IPS DF 4.7 (cell line): ENCODE measurements around the gene DNMT3B.
A peak's percentile ranks its signal among the peaks of the same experiment; 100 is the strongest.

Source experiments
- DNase-seq: peaks from one replicate; pipeline ENCODE4 v3.0.0-alpha.2; 2013; ENCODE audit warnings: low spot score; ENCODE audit errors: extremely low read depth

DNMT3B gene

DNA sequence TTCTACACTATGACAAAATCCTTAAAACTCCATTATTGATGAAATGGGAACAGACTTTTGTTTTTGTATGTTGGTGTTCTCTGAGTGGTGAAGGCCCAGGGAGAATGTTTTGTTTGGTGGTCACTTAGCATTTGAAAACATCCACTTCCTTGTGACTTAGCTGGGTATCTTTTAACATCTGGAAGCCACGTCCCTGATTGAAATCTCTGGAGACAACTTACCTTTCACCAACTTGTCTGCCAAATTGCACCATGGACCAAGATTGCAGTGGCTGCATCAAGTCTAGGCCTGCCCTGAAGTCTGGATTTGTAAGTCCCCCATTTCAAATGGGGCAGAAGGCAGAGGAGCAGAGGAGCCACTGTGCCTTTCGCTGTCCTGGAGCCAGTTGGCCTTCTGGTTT is 96.0 kb downstream of the DNMT3B start:
- DNase-seq, result peak; percentile 46
